OCI-M1 (cell line): ENCODE data around the gene MUC5B.
"Not testable (repeated sequence)": the region's sequence is repeated elsewhere in the genome, so short reads cannot be mapped to it uniquely, and the experiment has no call there.

Source experiments
- DNase-seq: peaks from one replicate; lab custom pipeline; 2025; lab: John Stamatoyannopoulos, UW

Gene MUC5B, protein sequence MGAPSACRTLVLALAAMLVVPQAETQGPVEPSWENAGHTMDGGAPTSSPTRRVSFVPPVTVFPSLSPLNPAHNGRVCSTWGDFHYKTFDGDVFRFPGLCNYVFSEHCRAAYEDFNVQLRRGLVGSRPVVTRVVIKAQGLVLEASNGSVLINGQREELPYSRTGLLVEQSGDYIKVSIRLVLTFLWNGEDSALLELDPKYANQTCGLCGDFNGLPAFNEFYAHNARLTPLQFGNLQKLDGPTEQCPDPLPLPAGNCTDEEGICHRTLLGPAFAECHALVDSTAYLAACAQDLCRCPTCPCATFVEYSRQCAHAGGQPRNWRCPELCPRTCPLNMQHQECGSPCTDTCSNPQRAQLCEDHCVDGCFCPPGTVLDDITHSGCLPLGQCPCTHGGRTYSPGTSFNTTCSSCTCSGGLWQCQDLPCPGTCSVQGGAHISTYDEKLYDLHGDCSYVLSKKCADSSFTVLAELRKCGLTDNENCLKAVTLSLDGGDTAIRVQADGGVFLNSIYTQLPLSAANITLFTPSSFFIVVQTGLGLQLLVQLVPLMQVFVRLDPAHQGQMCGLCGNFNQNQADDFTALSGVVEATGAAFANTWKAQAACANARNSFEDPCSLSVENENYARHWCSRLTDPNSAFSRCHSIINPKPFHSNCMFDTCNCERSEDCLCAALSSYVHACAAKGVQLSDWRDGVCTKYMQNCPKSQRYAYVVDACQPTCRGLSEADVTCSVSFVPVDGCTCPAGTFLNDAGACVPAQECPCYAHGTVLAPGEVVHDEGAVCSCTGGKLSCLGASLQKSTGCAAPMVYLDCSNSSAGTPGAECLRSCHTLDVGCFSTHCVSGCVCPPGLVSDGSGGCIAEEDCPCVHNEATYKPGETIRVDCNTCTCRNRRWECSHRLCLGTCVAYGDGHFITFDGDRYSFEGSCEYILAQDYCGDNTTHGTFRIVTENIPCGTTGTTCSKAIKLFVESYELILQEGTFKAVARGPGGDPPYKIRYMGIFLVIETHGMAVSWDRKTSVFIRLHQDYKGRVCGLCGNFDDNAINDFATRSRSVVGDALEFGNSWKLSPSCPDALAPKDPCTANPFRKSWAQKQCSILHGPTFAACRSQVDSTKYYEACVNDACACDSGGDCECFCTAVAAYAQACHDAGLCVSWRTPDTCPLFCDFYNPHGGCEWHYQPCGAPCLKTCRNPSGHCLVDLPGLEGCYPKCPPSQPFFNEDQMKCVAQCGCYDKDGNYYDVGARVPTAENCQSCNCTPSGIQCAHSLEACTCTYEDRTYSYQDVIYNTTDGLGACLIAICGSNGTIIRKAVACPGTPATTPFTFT (N-terminal part only)

DNA sequence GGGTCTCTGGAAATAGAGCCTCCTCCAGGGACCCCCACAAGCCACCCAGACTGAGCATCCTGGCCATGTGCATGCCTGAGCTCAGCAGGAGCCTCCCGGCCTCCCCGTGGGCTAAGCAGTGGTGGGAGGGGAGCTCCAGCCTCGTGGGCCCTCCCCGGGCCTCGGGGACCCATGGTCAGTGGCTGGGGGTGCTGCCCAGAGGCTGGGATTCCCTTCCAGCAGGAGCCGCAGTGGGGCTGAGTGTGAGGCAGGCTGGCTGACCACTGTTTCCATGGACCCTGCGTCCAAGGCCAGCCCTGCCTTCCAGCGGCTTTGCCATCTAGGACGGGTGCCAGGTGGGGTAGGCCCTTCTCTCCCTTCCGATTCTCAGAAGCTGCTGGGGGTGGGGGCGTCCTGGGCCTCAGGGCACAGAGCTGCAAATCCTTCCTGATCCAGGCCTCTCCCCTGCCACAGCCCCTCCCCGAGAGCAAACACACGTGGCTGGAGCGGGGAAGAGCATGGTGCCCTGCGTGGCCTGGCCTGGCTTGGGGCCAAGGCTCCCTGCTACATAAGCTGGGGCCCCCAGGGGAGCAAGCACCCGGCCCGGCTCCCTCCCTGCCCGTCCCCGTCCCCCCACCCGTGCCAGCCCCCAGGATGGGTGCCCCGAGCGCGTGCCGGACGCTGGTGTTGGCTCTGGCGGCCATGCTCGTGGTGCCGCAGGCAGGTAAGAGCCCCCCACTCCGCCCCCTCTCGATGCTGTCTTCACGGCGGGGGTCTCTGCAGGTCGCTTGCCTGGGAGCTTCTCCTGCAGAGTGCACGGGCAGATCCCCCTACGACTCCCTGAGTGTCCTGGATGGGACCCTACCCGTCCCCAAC is at the start of gene MUC5B:
TSS of gene MUC5B (plus strand) at position 576 of the 855 bp plus-strand sequence. CDS start at position 634, 58 bp downstream.
- no peak for DNase-seq

DNA sequence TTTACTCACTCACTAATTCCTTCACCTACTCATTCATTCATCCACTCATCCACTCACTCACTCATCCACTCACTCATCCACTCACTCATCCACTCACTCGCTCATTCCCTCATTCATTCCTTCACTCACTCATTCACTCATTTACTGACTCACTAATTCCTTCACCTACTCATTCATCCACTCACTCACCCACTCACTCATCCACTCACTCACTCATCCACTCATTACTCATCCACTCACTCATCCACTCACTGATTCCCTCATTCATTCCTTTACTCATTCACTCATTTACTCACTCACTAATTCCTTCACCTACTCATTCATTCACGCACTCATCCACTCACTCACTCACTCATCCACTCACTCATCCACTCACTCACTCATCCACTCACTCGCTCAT is 49.5 kb upstream of the MUC5B start:
- not testable (repeated sequence) for DNase-seq

DNA sequence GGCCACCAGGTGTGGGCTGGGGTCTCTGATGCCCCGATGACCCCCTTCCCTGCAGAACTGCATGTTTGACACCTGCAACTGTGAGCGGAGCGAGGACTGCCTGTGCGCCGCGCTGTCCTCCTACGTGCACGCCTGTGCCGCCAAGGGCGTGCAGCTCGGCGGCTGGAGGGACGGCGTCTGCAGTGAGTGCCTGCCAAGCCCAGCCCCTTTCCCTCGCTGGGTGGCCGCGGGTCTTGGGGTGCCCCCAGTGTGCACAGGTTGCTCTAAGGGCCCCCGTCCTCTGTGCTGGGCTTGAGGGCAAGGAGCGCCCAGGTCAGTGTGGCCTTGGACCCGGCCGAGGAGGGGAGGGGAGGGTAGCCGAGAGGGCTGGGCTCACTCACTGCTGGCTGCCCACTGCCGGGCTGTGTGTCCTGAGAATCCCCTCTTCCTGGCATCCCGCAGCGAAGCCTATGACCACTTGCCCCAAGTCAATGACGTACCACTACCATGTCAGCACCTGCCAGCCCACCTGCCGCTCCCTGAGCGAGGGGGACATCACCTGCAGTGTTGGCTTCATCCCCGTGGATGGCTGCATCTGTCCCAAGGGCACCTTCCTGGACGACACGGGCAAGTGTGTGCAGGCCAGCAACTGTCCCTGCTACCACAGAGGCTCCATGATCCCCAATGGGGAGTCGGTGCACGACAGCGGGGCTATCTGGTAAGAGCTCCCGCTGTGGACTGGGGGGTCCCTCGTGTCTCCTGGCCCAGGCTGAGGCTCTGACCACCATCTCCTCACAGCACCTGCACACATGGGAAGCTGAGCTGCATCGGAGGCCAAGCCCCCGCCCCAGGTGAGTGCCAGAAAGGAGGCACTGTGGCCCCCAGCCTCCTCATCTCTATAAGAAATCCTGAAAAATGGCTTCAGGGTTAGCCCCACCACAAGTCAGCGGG is 48.2 kb upstream of the MUC5B start:
- DNase-seq, result no peak

DNA sequence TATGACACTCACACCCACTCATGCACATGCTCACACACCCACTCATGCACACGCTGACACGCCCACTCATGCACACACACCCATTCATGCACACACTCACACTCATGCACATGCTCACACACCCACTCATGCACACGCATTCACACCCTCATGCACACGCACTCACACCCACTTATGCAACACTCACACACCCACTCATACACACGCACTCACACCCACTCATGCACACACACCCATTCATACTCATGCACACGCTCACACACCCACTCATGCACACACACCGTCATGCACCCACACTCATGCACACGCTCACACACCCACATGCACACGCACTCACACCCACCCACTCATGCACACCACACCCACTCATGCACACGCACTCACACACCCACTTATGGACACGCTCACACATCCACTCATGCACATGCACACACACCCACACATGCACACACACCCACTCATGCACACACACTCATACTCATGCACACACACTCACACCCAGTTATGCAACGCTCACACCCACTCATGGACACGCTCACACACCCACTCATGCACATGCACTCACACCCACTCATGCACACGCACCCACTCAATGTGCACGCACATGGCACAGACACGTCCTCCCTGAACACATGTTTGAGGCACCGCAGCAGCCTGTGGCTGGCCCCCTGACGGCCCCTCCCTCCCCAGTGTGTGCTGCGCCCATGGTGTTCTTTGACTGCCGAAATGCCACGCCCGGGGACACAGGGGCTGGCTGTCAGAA is 47.2 kb upstream of the MUC5B start:
- DNase-seq, result no peak

DNA sequence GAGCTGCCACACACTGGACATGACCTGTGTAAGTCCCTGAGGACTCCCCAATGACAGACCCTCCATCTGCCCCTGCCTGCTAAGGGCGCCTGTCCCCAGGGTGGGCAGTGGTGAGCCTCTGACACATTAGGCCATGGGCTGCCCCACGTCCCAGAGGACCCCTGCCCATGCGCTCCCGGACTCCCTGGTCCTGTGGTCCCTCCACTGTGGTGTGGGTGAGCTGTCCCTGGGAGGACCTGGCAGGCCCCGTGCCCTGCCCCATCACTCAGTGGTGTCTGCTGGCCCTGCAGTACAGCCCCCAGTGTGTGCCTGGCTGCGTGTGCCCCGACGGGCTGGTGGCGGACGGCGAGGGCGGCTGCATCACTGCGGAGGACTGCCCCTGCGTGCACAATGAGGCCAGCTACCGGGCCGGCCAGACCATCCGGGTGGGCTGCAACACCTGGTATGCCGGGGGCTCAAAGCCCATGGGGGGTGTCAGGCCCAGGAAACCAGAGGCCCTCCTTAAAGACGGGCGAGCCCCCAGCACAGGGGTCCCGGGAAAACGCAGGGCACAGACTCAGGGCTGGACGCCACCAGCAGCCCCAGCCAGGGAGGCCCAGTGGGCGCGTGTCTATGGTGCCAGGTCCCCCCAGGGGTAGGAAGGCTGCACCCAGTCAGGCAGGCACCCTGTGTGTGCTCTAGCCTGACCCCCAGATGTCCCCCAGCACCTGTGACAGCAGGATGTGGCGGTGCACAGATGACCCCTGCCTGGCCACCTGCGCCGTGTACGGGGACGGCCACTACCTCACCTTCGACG is 46.4 kb upstream of the MUC5B start:
- no peak for DNase-seq

DNA sequence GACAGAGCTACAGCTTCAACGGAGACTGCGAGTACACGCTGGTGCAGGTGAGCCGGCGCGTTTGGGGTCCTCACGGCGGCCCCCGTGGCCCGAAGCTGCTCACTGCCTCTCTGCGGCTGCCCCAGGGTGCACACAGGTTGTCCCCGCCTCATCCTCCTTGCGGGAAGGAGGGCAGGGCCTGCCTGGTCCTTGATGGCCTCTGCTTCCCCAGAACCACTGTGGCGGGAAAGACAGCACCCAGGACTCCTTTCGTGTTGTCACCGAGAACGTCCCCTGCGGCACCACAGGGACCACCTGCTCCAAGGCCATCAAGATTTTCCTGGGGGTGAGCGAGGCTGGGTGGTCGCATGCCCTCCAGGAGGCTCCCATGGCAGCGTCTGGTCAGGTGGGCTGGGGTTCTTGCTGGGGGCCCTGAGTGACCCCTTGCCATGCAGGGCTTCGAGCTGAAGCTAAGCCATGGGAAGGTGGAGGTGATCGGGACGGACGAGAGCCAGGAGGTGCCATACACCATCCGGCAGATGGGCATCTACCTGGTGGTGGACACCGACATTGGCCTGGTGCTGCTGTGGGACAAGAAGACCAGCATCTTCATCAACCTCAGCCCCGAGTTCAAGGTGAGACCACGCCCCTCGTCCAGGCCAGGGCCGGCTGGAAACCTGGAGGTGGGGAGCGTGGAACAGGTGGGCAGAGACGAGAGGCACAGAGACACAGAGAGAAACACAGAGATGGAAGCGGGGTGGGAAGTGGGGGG is 45.7 kb upstream of the MUC5B start:
- DNase-seq, result no peak

DNA sequence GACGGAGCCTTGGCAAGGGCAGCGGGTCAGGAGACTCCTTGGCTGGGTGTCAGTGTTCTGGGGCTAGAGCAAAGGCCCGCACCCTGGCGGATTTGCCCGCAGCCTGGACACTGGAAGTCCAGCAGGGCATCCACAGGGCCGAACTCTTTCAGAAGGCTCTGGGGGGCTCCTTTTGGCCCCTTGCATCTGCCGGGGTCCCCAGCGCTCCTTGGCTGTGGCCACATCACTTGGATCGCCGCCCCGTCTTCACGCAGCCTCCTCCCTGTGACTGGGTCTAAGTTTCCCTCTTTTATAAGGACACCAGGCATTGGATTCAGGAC is 45.1 kb upstream of the MUC5B start:
- DNase-seq, result no peak

DNA sequence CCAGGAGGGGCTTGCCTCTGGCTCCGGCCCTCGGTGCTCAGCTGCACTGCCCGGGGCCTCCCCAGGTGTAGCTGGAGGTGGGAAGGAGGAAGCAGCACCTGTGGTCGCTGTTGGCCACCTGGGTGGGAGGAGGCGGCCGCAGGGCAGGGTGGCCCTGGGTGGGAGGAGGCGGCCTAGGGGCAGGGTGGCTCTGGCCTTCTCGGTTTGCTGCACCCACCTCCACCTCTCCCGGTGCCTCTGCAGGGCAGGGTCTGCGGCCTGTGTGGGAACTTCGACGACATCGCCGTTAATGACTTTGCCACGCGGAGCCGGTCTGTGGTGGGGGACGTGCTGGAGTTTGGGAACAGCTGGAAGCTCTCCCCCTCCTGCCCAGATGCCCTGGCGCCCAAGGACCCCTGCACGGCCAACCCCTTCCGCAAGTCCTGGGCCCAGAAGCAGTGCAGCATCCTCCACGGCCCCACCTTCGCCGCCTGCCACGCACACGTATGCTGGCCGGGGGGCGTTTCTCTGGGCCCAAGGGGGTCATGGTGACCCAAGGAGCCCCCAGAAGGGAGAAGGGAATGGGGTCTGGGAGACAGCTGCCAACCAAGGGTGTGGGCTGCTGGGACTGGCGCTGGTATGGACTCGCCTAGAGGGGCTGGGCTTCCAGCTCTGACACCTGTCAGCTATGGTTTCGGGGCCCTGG is 44.5 kb upstream of the MUC5B start:
- no peak for DNase-seq

DNA sequence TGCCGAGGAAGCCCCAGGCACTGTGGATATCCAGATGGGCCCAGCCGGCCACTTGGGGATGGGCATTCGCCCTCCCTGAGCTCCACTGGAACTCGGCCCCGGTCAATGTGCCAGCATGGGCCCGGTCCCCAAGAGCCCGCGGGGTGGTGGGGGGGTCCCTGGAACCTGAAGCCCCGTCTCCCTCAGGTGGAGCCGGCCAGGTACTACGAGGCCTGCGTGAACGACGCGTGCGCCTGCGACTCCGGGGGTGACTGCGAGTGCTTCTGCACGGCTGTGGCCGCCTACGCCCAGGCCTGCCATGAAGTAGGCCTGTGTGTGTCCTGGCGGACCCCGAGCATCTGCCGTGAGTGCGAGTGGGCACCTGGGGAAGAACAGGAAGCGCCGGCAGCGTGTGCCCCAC is 44.0 kb upstream of the MUC5B start:
- DNase-seq, result no peak

DNA sequence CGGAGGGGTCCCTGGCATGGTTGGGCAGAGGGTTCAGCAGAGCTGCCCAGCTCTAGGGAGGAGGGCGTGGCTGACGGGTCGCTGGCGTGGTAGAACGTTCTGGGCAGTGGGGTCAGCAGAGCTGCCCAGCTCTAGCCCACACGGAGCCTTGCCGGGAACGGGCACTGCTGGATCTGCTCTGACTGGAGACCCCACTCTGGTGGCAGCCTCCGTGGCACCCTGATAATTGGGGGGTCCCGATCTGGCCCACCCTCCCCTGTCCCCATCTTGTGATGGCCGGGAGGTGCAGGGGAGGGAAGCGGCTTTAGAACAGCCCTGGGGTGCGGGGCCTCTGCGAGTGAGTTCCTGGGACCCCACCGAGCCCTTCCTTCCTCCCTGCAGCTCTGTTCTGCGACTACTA is 43.2 kb upstream of the MUC5B start:
- DNase-seq, result no peak

DNA sequence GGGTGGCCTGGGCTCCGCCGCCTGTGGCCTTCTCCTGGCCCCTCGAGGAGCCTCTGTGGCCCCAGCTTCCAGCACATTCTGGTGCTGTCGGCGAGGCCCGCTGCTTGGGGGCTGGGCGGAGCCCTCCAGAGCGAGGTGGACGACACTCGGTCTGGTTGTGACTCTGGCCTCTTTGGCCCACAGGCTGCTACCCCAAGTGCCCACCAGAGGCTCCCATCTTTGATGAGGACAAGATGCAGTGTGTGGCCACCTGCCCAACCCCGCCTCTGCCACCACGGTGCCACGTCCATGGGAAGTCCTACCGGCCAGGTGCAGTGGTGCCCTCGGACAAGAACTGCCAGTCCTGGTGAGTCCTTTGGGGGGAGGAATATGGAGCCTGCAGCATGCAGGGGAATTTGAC is 42.7 kb upstream of the MUC5B start:
- no peak for DNase-seq

DNA sequence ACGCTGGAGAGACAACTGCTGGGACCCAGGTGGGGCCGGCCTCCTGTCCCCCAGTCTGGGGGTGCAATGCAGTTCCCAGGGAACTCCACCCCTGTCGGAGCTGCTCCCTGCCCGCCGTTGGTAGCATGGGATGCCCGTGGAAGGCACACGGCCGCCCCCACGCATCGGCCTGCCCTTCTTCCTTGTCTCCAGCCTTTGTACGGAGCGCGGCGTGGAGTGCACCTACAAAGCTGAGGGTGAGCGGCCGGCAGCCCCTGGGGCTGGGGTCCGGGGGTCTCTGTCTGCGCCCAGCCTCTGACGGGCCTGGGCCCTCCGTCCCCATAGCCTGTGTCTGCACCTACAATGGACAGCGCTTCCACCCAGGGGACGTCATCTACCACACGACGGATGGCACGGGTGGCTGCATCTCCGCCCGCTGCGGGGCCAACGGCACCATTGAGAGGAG is 41.9 kb upstream of the MUC5B start:
- DNase-seq, result no peak

DNA sequence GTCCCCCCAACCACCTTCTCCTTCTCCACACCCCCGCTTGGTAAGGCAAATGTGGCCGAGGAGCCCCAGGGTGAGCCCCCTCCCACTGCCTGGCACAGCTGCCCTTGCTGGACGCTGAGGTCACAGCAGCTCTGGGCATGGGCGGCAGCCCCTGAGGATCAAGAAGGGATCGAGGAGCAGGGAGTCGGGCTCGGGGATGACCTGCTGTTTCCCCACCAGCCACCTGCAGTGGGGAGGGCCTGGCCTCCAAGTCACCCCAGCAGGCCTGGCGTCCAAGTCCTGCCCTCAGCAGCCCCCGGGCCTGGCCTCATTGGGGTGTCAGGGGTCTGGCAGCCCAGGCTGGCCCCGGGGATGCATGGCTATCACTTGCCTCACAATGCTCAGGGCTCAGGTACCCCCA is 41.4 kb upstream of the MUC5B start:
- DNase-seq, result no peak

DNA sequence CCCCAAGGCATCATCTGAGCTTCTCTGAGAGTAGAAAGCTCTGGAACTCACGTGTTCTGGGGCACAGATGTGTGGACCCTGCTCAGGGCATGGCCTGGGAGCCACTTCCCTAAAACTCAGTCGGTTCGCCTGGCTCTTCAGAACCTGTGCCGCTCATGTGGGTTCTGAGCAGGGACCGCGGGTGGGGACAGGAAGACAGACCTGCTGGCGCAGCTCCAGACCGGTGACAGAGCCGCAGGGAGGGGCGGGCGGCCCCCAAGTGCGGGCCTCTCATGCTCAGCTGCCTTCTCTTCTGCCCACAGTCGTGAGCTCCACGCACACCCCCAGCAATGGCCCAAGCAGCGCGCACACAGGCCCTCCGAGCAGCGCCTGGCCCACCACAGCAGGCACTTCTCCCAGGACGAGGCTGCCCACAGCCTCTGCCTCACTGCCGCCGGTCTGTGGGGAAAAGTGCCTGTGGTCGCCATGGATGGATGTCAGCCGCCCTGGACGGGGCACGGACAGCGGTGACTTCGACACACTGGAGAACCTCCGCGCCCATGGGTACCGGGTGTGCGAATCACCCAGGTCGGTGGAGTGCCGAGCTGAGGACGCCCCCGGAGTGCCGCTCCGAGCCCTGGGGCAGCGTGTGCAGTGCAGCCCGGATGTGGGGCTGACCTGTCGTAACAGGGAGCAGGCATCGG is 40.9 kb upstream of the MUC5B start:
- DNase-seq, result no peak

DNA sequence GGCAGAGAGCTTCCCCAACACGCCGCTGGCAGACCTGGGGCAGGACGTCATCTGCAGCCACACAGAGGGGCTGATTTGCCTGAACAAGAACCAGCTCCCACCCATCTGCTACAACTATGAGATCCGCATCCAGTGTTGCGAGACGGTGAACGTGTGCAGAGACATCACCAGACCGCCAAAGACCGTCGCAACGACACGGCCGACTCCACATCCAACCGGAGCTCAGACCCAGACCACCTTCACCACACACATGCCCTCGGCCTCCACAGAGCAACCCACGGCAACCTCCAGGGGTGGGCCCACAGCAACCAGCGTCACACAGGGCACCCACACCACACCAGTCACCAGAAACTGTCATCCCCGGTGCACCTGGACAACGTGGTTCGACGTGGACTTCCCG is 38.7 kb upstream of the MUC5B start:
- DNase-seq, result not testable (repeated sequence)

DNA sequence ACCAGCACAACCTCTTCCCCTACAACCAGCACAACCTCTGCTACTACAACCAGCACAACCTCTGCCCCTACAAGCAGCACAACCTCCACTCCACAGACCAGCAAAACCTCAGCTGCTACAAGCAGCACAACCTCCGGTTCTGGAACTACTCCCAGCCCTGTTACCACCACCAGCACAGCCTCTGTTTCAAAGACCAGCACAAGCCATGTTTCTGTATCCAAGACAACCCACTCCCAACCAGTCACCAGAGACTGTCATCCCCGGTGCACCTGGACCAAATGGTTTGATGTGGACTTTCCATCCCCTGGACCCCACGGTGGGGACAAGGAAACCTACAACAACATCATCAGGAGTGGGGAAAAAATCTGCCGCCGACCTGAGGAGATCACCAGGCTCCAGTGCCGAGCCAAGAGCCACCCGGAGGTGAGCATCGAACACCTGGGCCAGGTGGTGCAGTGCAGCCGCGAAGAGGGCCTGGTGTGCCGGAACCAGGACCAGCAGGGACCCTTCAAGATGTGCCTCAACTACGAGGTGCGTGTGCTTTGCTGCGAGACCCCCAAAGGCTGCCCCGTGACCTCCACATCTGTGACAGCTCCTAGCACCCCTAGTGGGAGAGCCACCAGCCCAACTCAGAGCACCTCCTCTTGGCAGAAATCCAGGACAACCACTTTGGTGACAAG is 34.3 kb upstream of the MUC5B start:
- not testable (repeated sequence) for DNase-seq
